Lower lobe of right lung (tissue), 2 donors: Measurements from ENCODE around the gene TMEM179B. TPM values are rescaled to one million over a fixed set of nuclear protein-coding genes. Genes with fewer than 3 reads are reported as not detected.

Experiments
- ATAC-seq, 2 donors: fragments of 200-7000 bp; cut with Tn5 transposase; one replicate each; pipeline ENCODE4 v1.9.1; 2020 to 2022; ENCODE audit warnings: mild to moderate bottlenecking in 2 of 2, moderate library complexity in 2 of 2
- DNase-seq: peaks from one replicate; pipeline ENCODE4 v3.0.0-alpha.2; 2020
- H3K27ac ChIP-seq: fragments of 200-600 bp; one replicate; pipeline ENCODE4 v1.8.0; 2022
- H3K27me3 ChIP-seq: fragments of 200-600 bp; one replicate; pipeline ENCODE4 v1.8.0; 2022; ENCODE audit warnings: low read depth
- H3K36me3 ChIP-seq: fragments of 200-600 bp; one replicate; pipeline ENCODE4 v1.8.0; 2022; ENCODE audit warnings: mild to moderate bottlenecking
- H3K4me1 ChIP-seq: fragments of 200-600 bp; one replicate; pipeline ENCODE4 v1.8.0; 2022
- H3K4me3 ChIP-seq: fragments of 200-600 bp; one replicate; pipeline ENCODE4 v1.8.0; 2022; ENCODE audit warnings: mild to moderate bottlenecking
- H3K9me3 ChIP-seq: fragments of 200-600 bp; one replicate; pipeline ENCODE4 v1.8.0; 2022
- intact Hi-C: fragments of 100-400 bp; cut with DNase I; formaldehyde crosslinking; loops from one replicate; pipeline ENCODE4 v1.11.0; 2022
- total RNA-seq: library from RNA; stranded (reverse); fragmentation: NEBNext Ultra II Directional; extraction: Animal tissue kit (Norgen Biotek cat#: 25700); gene quantifications from one replicate; pipeline ENCODE4 v1.2.1, GENCODE V29; 2021
- TF ChIP-seq, protein P1 (sequence below): fragments of 200-600 bp; IDR thresholded peaks from one replicate; pipeline ENCODE4 v1.8.0; 2022; ENCODE audit warnings: antibody characterized with exemption, mild to moderate bottlenecking
- donor health status: DM: no; HTN: yes; CAD: no; lungs with severe emphysema.

Gene TMEM179B
- total RNA-seq, 1 donor from 2014 or later, result 54.6 TPM

DNA sequence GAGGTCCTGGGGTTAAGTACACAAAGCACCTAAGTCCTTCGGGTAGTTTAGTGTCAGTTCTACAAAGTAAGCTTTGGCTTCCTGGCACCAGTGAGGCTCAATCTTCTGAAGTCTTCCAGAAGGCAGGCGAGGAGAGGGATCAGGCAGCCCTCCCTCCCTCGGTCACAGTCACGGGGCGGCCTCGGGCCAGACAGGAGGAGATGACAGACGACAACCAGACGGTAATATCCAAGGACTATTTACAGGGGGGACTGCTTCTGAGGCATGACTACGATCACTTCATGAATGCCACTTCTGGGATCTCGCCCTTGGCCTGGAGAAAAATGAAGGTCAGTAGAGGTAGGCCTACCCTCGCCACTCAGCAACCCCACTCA, 5.0 kb downstream of the TMEM179B start:
- intact Hi-C loops, result no loop called here

DNA sequence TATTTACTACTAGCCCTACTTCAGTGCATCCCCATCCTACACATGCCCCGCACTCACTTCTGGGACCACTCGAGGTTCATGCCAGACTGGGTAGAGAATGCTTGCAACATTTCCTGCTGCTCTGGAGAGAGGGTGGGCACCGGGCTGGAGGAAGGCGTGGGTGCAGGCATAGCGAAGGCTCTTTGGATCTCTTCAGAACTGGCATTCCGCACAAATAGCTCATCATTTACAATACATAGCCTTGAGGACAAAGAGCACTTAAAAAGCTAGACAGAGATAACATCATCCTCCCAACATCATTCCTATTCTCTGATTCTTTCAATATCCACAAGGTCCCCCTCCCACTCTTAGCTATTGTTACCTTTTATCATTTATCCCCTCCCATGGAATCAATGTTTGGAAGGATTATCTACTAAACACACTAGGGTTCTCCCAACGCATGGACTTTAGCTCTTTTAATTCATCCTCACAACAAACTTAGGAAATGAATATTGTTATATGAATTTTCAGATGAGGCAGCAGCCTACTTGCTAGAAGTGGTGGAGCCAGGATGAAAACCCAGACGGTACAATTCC, 7.1 kb downstream of the TMEM179B start:
- no peak overlapping the region for H3K27ac ChIP-seq
- TF ChIP-seq, protein P1, sequence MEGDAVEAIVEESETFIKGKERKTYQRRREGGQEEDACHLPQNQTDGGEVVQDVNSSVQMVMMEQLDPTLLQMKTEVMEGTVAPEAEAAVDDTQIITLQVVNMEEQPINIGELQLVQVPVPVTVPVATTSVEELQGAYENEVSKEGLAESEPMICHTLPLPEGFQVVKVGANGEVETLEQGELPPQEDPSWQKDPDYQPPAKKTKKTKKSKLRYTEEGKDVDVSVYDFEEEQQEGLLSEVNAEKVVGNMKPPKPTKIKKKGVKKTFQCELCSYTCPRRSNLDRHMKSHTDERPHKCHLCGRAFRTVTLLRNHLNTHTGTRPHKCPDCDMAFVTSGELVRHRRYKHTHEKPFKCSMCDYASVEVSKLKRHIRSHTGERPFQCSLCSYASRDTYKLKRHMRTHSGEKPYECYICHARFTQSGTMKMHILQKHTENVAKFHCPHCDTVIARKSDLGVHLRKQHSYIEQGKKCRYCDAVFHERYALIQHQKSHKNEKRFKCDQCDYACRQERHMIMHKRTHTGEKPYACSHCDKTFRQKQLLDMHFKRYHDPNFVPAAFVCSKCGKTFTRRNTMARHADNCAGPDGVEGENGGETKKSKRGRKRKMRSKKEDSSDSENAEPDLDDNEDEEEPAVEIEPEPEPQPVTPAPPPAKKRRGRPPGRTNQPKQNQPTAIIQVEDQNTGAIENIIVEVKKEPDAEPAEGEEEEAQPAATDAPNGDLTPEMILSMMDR, result no peak
- H3K36me3 ChIP-seq, result peaks cover 90% of the 10 kb centered on the region
- no peak for ATAC-seq
- intact Hi-C loops, result no loop called here
- H3K4me3 ChIP-seq, result no peak overlapping the region
- no peaks in the 10 kb centered on the region for H3K27me3 ChIP-seq
- no peak for DNase-seq
- H3K9me3 ChIP-seq, result no peaks in the 10 kb centered on the region
- peaks cover 32% of the 10 kb centered on the region for H3K4me1 ChIP-seq

More for the DNA sequence above, 5.0 kb downstream of the TMEM179B start:
- Histone ChIP-seq H3K4me1 (peaks cover 48% of the 10 kb centered on the region), H3K9me3 (no peaks in the 10 kb centered on the region), H3K36me3 (peaks cover 78% of the 10 kb centered on the region), H3K27ac (peak overlapping the region; percentile 89), H3K27me3 (no peaks in the 10 kb centered on the region), H3K4me3 (peak overlapping the region; percentile 71)
- no peak for ATAC-seq
- TF ChIP-seq, protein P1, result no peak
- no peak for DNase-seq

DNA sequence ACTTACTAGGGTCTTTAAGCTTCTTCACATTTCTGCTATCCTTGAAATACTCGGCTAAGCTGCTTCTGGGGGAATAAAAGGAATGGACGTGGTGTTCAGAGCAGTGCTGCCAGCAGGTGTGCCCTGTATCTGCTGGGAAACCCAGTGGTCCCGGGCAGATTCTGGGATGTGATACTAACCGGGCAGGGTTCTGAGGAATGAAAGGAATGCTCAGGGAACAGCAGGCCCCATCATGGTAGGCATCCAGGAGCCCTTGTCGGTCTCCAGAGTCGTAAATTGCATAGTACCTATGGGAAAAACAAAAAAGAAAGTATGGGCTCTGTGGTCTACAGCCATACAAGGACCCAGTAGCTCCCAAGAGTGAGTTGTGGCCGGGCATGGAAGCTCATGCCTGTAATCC, 9.1 kb downstream of the TMEM179B start:
- H3K36me3 ChIP-seq, result peaks cover 93% of the 10 kb centered on the region
- H3K27ac ChIP-seq, result no peak overlapping the region
- TF ChIP-seq, protein P1, result no peak
- ATAC-seq (no peak), DNase-seq (no peak)
- intact Hi-C loops, result no loop called here
- no peak overlapping the region for H3K4me3 ChIP-seq
- H3K9me3 ChIP-seq, result no peaks in the 10 kb centered on the region
- H3K4me1 ChIP-seq, result peaks cover 12% of the 10 kb centered on the region
- H3K27me3 ChIP-seq, result no peaks in the 10 kb centered on the region

DNA sequence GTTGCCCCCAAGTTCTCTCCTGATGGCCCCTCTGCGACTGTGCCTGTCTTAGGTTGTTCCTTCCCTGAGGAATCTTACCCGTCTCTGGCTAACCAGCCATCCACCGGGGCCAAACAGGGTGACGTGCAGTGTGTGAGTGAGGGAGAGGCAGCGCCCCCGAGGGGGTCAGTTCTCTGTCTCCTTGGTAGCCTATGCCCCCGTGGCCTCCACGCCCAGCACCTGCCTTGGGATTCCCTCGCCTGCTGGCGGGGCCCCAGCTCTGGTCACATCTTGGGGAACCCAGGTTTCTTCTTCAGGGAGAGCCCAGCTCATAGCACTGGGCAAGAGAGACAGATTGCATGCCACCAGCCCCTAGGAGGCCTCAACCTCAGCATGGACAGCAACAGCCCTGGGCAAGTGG, 12.3 kb downstream of the TMEM179B start:
- H3K36me3 ChIP-seq, result peaks cover 96% of the 10 kb centered on the region
- no peak overlapping the region for H3K27ac ChIP-seq
- H3K4me1 ChIP-seq, result peaks cover 19% of the 10 kb centered on the region
- ATAC-seq (no peak), DNase-seq (no peak)
- intact Hi-C loops, result no loop called here
- TF ChIP-seq, protein P1, result no peak
- H3K9me3 ChIP-seq, result no peaks in the 10 kb centered on the region
- H3K4me3 ChIP-seq, result no peak overlapping the region
- no peaks in the 10 kb centered on the region for H3K27me3 ChIP-seq

DNA sequence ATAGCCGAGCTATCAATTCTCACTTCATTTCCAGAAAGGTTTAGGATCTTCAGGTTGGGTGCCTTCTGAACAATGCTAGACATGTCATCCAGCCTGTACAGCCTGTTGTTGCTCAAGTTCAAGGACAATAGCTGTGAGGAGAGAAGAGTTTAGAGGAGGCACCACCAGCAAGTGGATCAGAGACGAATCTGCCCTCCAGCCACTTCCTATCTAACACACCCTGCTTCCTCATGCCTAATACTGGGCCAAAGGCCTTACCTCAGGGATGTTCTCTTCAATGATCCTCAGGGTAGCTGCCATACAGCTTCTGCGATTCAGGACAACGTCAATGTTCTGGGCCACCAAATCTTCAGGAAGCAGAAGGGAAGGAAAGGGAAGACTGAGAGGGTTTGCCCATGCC, 13.9 kb downstream of the TMEM179B start:
- intact Hi-C loops, result no loop called here
- DNase-seq (no peak), ATAC-seq (no peak)
- peaks cover 80% of the 10 kb centered on the region for H3K36me3 ChIP-seq
- TF ChIP-seq, protein P1, result no peak
- H3K9me3 ChIP-seq, result no peaks in the 10 kb centered on the region
- H3K4me1 ChIP-seq, result peaks cover 24% of the 10 kb centered on the region
- no peak overlapping the region for H3K4me3 ChIP-seq
- H3K27me3 ChIP-seq, result no peaks in the 10 kb centered on the region
- no peak overlapping the region for H3K27ac ChIP-seq
